Measurements from ENCODE around the gene KLF7.

GRCh38 chr2:207035875-207036274 lies 129.9 kb downstream of the KLF7 start:
- TF ChIP-seq, protein P1, sequence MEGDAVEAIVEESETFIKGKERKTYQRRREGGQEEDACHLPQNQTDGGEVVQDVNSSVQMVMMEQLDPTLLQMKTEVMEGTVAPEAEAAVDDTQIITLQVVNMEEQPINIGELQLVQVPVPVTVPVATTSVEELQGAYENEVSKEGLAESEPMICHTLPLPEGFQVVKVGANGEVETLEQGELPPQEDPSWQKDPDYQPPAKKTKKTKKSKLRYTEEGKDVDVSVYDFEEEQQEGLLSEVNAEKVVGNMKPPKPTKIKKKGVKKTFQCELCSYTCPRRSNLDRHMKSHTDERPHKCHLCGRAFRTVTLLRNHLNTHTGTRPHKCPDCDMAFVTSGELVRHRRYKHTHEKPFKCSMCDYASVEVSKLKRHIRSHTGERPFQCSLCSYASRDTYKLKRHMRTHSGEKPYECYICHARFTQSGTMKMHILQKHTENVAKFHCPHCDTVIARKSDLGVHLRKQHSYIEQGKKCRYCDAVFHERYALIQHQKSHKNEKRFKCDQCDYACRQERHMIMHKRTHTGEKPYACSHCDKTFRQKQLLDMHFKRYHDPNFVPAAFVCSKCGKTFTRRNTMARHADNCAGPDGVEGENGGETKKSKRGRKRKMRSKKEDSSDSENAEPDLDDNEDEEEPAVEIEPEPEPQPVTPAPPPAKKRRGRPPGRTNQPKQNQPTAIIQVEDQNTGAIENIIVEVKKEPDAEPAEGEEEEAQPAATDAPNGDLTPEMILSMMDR (conservative IDR thresholded peaks at IDR 0.05; ENCODE audit: low read depth, low read length): no peak
- TF ChIP-seq EZH2 (IDR thresholded peaks at IDR 0.05; ENCODE audit: low read length, unreplicated experiment) (no peak), EZH2phosphoT487 (IDR thresholded peaks at IDR 0.05; ENCODE audit: borderline replicate concordance, low read length) (no peak)

Data from PC-3 (cell line).